Measurements from ENCODE around the gene TLNRD1.

The TLNRD1 gene

GRCh38 chr15:81050805-81051204 lies 50.1 kb downstream of the TLNRD1 start:
- H3K79me2 ChIP-seq, result no peaks in the 10 kb centered on the region

GRCh38 chr15:81052046-81052445 lies 51.3 kb downstream of the TLNRD1 start:
- Histone ChIP-seq H3K79me2 (no peaks in the 10 kb centered on the region), H3K36me3 (ENCODE audit: control insufficient read depth, insufficient read depth, low read length) (no peaks in the 10 kb centered on the region), H3K4me1 (no peaks in the 10 kb centered on the region), H3K27me3 (ENCODE audit: control insufficient read depth, insufficient read depth, low read length) (no peaks in the 10 kb centered on the region), H3K4me2 (ENCODE audit: low read length) (no peak overlapping the region), H3K27ac (no peak overlapping the region), H2AFZ (no peak overlapping the region), H3K4me3 (ENCODE audit: low read depth, low read length) (no peak overlapping the region), H3K9ac (no peak overlapping the region), H3K9me3 (ENCODE audit: control insufficient read depth, low read length) (no peaks in the 10 kb centered on the region)
- TF ChIP-seq, protein P1, sequence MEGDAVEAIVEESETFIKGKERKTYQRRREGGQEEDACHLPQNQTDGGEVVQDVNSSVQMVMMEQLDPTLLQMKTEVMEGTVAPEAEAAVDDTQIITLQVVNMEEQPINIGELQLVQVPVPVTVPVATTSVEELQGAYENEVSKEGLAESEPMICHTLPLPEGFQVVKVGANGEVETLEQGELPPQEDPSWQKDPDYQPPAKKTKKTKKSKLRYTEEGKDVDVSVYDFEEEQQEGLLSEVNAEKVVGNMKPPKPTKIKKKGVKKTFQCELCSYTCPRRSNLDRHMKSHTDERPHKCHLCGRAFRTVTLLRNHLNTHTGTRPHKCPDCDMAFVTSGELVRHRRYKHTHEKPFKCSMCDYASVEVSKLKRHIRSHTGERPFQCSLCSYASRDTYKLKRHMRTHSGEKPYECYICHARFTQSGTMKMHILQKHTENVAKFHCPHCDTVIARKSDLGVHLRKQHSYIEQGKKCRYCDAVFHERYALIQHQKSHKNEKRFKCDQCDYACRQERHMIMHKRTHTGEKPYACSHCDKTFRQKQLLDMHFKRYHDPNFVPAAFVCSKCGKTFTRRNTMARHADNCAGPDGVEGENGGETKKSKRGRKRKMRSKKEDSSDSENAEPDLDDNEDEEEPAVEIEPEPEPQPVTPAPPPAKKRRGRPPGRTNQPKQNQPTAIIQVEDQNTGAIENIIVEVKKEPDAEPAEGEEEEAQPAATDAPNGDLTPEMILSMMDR (IDR thresholded peaks at IDR 0.05), result no peak

More at GRCh38 chr15:81050805-81051204, 50.1 kb downstream of the TLNRD1 start:
- Histone ChIP-seq H3K4me1 (no peaks in the 10 kb centered on the region), H3K4me2 (ENCODE audit: low read length) (no peak overlapping the region), H3K27ac (no peak overlapping the region), H2AFZ (no peak overlapping the region), H3K36me3 (ENCODE audit: control insufficient read depth, insufficient read depth, low read length) (no peaks in the 10 kb centered on the region), H3K4me3 (ENCODE audit: low read depth, low read length) (no peak overlapping the region), H3K9ac (no peak overlapping the region), H3K9me3 (ENCODE audit: control insufficient read depth, low read length) (no peaks in the 10 kb centered on the region), H3K27me3 (ENCODE audit: control insufficient read depth, insufficient read depth, low read length) (no peaks in the 10 kb centered on the region)
- TF ChIP-seq, protein P1 (IDR thresholded peaks at IDR 0.05), result no peak

GRCh38 chr15:81053621-81054020 lies 52.9 kb downstream of the TLNRD1 start:
- H3K4me1 ChIP-seq, result no peaks in the 10 kb centered on the region
- H3K27ac ChIP-seq, result no peak overlapping the region
- H3K9ac ChIP-seq, result no peak overlapping the region
- no peak overlapping the region for H3K4me3 ChIP-seq (ENCODE audit: low read depth, low read length)
- H3K27me3 ChIP-seq (ENCODE audit: control insufficient read depth, insufficient read depth, low read length), result no peaks in the 10 kb centered on the region
- H3K9me3 ChIP-seq (ENCODE audit: control insufficient read depth, low read length), result no peaks in the 10 kb centered on the region
- H3K4me2 ChIP-seq (ENCODE audit: low read length), result no peak overlapping the region
- H3K36me3 ChIP-seq (ENCODE audit: control insufficient read depth, insufficient read depth, low read length), result no peaks in the 10 kb centered on the region
- no peaks in the 10 kb centered on the region for H3K79me2 ChIP-seq
- TF ChIP-seq, protein P1 (IDR thresholded peaks at IDR 0.05), result no peak
- no peak overlapping the region for H2AFZ ChIP-seq

DNA sequence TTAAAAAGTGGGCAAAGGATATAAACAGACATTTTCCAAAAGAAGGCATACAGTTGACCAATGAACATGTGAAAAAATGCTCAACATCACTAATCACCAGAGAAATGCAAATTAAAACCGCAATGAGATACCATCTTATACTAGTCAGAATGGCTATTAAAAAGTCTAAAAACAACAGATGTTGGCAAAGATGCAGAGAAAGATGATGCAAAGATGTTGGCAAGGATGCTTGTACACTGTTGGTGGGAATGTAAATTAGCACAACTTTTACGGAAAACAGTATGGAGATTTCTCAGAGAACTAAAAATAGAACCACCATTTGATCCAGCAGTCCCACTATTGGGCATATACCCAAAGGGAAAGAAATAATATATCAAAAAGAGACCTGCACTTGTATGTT lies 53.5 kb downstream of the TLNRD1 start:
- Histone ChIP-seq H3K4me2 (ENCODE audit: low read length) (no peak overlapping the region), H3K9ac (no peak overlapping the region), H3K27me3 (ENCODE audit: control insufficient read depth, insufficient read depth, low read length) (no peaks in the 10 kb centered on the region), H3K36me3 (ENCODE audit: control insufficient read depth, insufficient read depth, low read length) (no peaks in the 10 kb centered on the region), H3K9me3 (ENCODE audit: control insufficient read depth, low read length) (no peaks in the 10 kb centered on the region), H2AFZ (no peak overlapping the region), H3K79me2 (no peaks in the 10 kb centered on the region), H3K4me3 (ENCODE audit: low read depth, low read length) (no peak overlapping the region), H3K4me1 (no peaks in the 10 kb centered on the region), H3K27ac (no peak overlapping the region)
- TF ChIP-seq, protein P1 (IDR thresholded peaks at IDR 0.05), result no peak

All from parathyroid adenoma (tissue), 2 donors.